Fibroblast of villous mesenchyme (primary cell): ENCODE data around the gene FOLR1. TPM values are rescaled to one million over a fixed set of nuclear protein-coding genes. Genes with fewer than 3 reads are reported as not detected.
"Not testable (repeated sequence)": the region's sequence is repeated elsewhere in the genome, so short reads cannot be mapped to it uniquely, and the experiment has no call there.

Experiments used
- DNase-seq: peaks from one replicate; pipeline ENCODE4 v3.0.0-alpha.2; 2010; ENCODE audit warnings: low read depth
- H3K4me3 ChIP-seq: 2 replicates; pipeline ENCODE4 v1.5.1; 2011; ENCODE audit warnings: low read depth, mild to moderate bottlenecking, low read length
- CTCF ChIP-seq: IDR thresholded peaks from 2 replicates; pipeline ENCODE4 v1.5.1; 2012; ENCODE audit warnings: low read depth, mild to moderate bottlenecking, low read length; ENCODE audit not compliant: insufficient read depth
- total RNA-seq: library from RNA; depleted of rRNA; stranded (reverse); fragments of >200 nt; gene quantifications from 2 replicates; pipeline ENCODE4 v1.2.3, GENCODE V29; 2012

FOLR1 gene
- total RNA-seq, 1 donor, result not detected

GRCh38 chr11:72177656-72178055 is 14.3 kb upstream of the FOLR1 start:
- DNase-seq, result no peak
- no peak for TF ChIP-seq CTCF
- no peak overlapping the region for H3K4me3 ChIP-seq

GRCh38 chr11:72179049-72179803 is 12.7 kb upstream of the FOLR1 start:
- TF ChIP-seq CTCF, result no peak
- no peak overlapping the region for H3K4me3 ChIP-seq
- DNase-seq, result no peak

- no peak overlapping the region for H3K4me3 ChIP-seq
- no peak for TF ChIP-seq CTCF
- DNase-seq, result no peak
Measured at GRCh38 chr11:72179804-72180396, 12.0 kb upstream of the FOLR1 start.

- DNase-seq, H3K4me3 ChIP-seq: not testable (repeated sequence)
Measured at GRCh38 chr11:72180892-72181552, 10.9 kb upstream of the FOLR1 start.

GRCh38 chr11:72181553-72181958 is 10.4 kb upstream of the FOLR1 start:
- TF ChIP-seq CTCF, result peak; percentile 25
- H3K4me3 ChIP-seq, DNase-seq: not testable (repeated sequence)

- no peak overlapping the region for H3K4me3 ChIP-seq
- DNase-seq, result no peak
- TF ChIP-seq CTCF, result no peak
Measured at GRCh38 chr11:72188267-72188666, 3.7 kb upstream of the FOLR1 start.
